GM12878 (cell line): Measurements from ENCODE around the gene CYP46A1. TPM values are rescaled to one million over a fixed set of nuclear protein-coding genes. Genes with fewer than 3 reads are reported as not detected.

Source experiments
- ATAC-seq: fragments of 200-7000 bp; cut with Tn5 transposase; 3 replicates; pipeline ENCODE4 v1.9.1; 2020; ENCODE audit warnings: mild to moderate bottlenecking, moderate library complexity
- BruUV-seq: library from RNA; stranded (reverse); fragments of 400-500 nt; replicated peaks from 2 replicates; lab custom pipeline; 2021; lab: Mats Ljungman, UMichigan
- CTCF ChIA-PET: fragments of 300-600 bp; sonication (Branson Sonifier 250); formaldehyde crosslinking; extraction: SDS; loops from one replicate; lab custom pipeline; 2021; ENCODE audit warnings: inconsistent platforms; lab: Yijun Ruan, JAX
- POLR2A ChIA-PET: fragments of 350-600 bp; formaldehyde crosslinking; extraction: SDS; loops from one replicate; lab custom pipeline; 2021; ENCODE audit warnings: inconsistent platforms; lab: Charles Lee
- RAD21 ChIA-PET: fragments of 300-600 bp; sonication (Branson Sonifier 250); formaldehyde crosslinking; loops from one replicate; lab custom pipeline; 2023; ENCODE audit warnings: antibody characterized with exemption; ENCODE audit not compliant: unreplicated experiment; lab: Charles Lee
- SMC1A ChIA-PET: fragments of 300-600 bp; sonication (Branson Sonifier 250); formaldehyde crosslinking; loops from one replicate; lab custom pipeline; 2023; ENCODE audit not compliant: unreplicated experiment, uncharacterized antibody; lab: Charles Lee
- DNase-seq: peaks from one replicate; pipeline ENCODE4 v3.0.0-alpha.2; 2011; ENCODE audit warnings: low read depth, low spot score
- FAIRE-seq: peaks from 3 replicates; lab custom pipeline; 2011; peaks lifted over from hg19 to GRCh38; lab: Jason Lieb, UNC
- H2AFZ ChIP-seq: 2 replicates; pipeline ENCODE4 v1.6.0; 2011; ENCODE audit warnings: low read depth, low read length, control low read depth; ENCODE audit not compliant: control insufficient read depth
- H3K27ac ChIP-seq: 2 replicates; pipeline ENCODE4 v1.5.1; 2011; ENCODE audit warnings: control low read depth; ENCODE audit not compliant: control insufficient read depth, insufficient read depth
- H3K27me3 ChIP-seq, 2 experiments: replicated peaks in 1 of 2; 2 replicates each; pipeline versions ENCODE4 v1.6.0 to v1.6.1; 2011; ENCODE audit warnings: low read length in 1 of 2; ENCODE audit not compliant: control insufficient read depth in 2 of 2, insufficient read depth in 2 of 2
- H3K36me3 ChIP-seq, 2 experiments: 2 replicates each; pipeline ENCODE4 v1.5.1; 2011; ENCODE audit warnings: low read length in 1 of 2; ENCODE audit not compliant: control insufficient read depth in 2 of 2, insufficient read depth in 2 of 2
- H3K4me1 ChIP-seq: 2 replicates; pipeline ENCODE4 v1.6.1; 2011; ENCODE audit warnings: mild to moderate bottlenecking, low read length, moderate library complexity, mixed read lengths; ENCODE audit not compliant: control insufficient read depth, insufficient read depth
- H3K4me2 ChIP-seq: 2 replicates; pipeline ENCODE4 v1.6.0; 2011; ENCODE audit warnings: control low read depth; ENCODE audit not compliant: control insufficient read depth, insufficient read depth
- H3K4me3 ChIP-seq: fragments of 200-600 bp; sonication (generic); 2 replicates; pipeline ENCODE4 v1.5.1; 2016
- H3K79me2 ChIP-seq: 2 replicates; pipeline ENCODE4 v1.6.0; 2011; ENCODE audit warnings: low read length; ENCODE audit not compliant: control insufficient read depth, insufficient read depth
- H3K9ac ChIP-seq: 2 replicates; pipeline ENCODE4 v1.8.0; 2011; ENCODE audit warnings: low read length, control low read depth, mixed read lengths; ENCODE audit not compliant: control insufficient read depth, insufficient read depth
- H3K9me3 ChIP-seq: replicated peaks from 3 replicates; pipeline ENCODE4 v1.5.1; 2011; ENCODE audit warnings: mild to moderate bottlenecking, low read length; ENCODE audit not compliant: control insufficient read depth, insufficient read depth
- H4K20me1 ChIP-seq: 2 replicates; pipeline ENCODE4 v1.6.0; 2011; ENCODE audit not compliant: control insufficient read depth, insufficient read depth
- CBX3 ChIP-seq: fragments of 200-600 bp; sonication (generic); IDR thresholded peaks from 2 replicates; pipeline ENCODE4 v1.6.1; 2016; ENCODE audit warnings: low read depth, borderline replicate concordance
- CBX5 ChIP-seq: sonication (generic); IDR thresholded peaks from 2 replicates; pipeline ENCODE4 v1.6.1; 2016; ENCODE audit warnings: low read depth, moderate library complexity, mild to moderate bottlenecking, inconsistent platforms
- CUX1 ChIP-seq: IDR thresholded peaks from 2 replicates; pipeline ENCODE4 v1.6.1; 2012; ENCODE audit warnings: improper control_type of control experiment, low read depth, low read length; ENCODE audit not compliant: insufficient replicate concordance
- EGR1 ChIP-seq, 2 experiments: IDR thresholded peaks; 1 replicate in 1 of 2; 2 replicates in 1 of 2; pipeline ENCODE4 v1.6.1; 2011 to 2012; ENCODE audit warnings: low read depth in 2 of 2, low read length in 2 of 2, borderline replicate concordance in 1 of 2, mild to moderate bottlenecking in 1 of 2, moderate library complexity in 1 of 2
- HDAC6 ChIP-seq: fragments of 200-600 bp; sonication (generic); IDR thresholded peaks from one replicate; pipeline ENCODE4 v1.8.0; 2017; ENCODE audit warnings: antibody characterized with exemption; ENCODE audit not compliant: unreplicated experiment
- MEF2A ChIP-seq: IDR thresholded peaks from 2 replicates; pipeline ENCODE4 v1.6.1; 2011; ENCODE audit warnings: low read depth, mild to moderate bottlenecking, low read length, moderate library complexity; ENCODE audit not compliant: insufficient read depth
- MXI1 ChIP-seq: fragments of 150-350 bp; IDR thresholded peaks from 2 replicates; pipeline ENCODE4 v1.6.1; 2011; ENCODE audit warnings: low read depth, mild to moderate bottlenecking, inconsistent platforms, low read length, improper control_type of control experiment
- NFYA ChIP-seq: IDR thresholded peaks from 2 replicates; pipeline ENCODE4 v1.6.1; 2011; ENCODE audit warnings: low read depth, mild to moderate bottlenecking, low read length, improper control_type of control experiment, borderline replicate concordance
- POLR2A ChIP-seq: IDR thresholded peaks from 2 replicates; pipeline ENCODE4 v1.6.1; 2011; ENCODE audit warnings: low read depth, mild to moderate bottlenecking, low read length
- POLR2AphosphoS5 ChIP-seq: IDR thresholded peaks from 2 replicates; pipeline ENCODE4 v1.6.1; 2011; ENCODE audit warnings: mild to moderate bottlenecking, low read length, inconsistent platforms
- SRF ChIP-seq, 2 experiments: IDR thresholded peaks; 2 replicates each; pipeline ENCODE4 v1.6.1; 2011; ENCODE audit warnings: low read depth in 2 of 2, low read length in 2 of 2, mild to moderate bottlenecking in 1 of 2, moderate library complexity in 1 of 2
- ZNF384 ChIP-seq: IDR thresholded peaks from 2 replicates; pipeline ENCODE4 v1.6.1; 2012; ENCODE audit warnings: low read depth, mild to moderate bottlenecking, low read length, improper control_type of control experiment, borderline replicate concordance
- ZSCAN29 ChIP-seq: fragments of 450-650 bp; IDR thresholded peaks from 2 replicates; pipeline ENCODE4 v1.6.1; 2017; ENCODE audit warnings: mild to moderate bottlenecking, moderate library complexity
- WGBS: methylation state at CpG from one replicate; pipeline ENCODE4 v1.1.6; 2016; ENCODE audit warnings: low lambda C conversion rate; ENCODE audit not compliant: insufficient replicate concordance, insufficient coverage; ENCODE audit errors: missing lambda C conversion rate; 5-methylcytosine and 5-hydroxymethylcytosine counted together
- in situ Hi-C: fragments of 300-500 bp; cut with MboI; formaldehyde crosslinking; loops from 9 replicates; pipeline ENCODE4 v1.14.3; 2018; ENCODE audit warnings: mixed read lengths
- intact Hi-C: fragments of 100-400 bp; cut with micrococcal nuclease; formaldehyde crosslinking; loops from one replicate; pipeline ENCODE4 v1.14.2; 2022; ENCODE audit not compliant: unreplicated experiment
- polyA plus RNA-seq, 11 experiments: library from polyadenylated mRNA; depleted of rRNA in 4 of 11; unstranded in 6 of 11; stranded (reverse) in 5 of 11; fragments of >200 nt; fragmentation: Nextera tagmentation in 4 of 11; fragmentation: Illumina TruSeq in 1 of 11; extraction: Ambion mirVana in 4 of 11; extraction: Trizol in 1 of 11; gene quantifications; 1 replicate in 1 of 11; 2 replicates in 10 of 11; pipeline versions ENCODE4 v1.2.1 to v1.2.3, GENCODE V29; 2011 to 2016; ENCODE audit warnings: inconsistent platforms in 2 of 11, missing spikeins in 2 of 11, low read depth in 1 of 11
- total RNA-seq, 4 experiments: library from RNA; depleted of rRNA in 3 of 4; stranded (reverse); fragments of >200 nt in 3 of 4; fragmentation: Illumina TruSeq in 1 of 4; extraction: Trizol in 1 of 4; gene quantifications; 2 replicates each; pipeline versions ENCODE4 v1.2.1 to v1.2.3, GENCODE V29; 2013 to 2021
- TF ChIP-seq, protein P1 (sequence below): IDR thresholded peaks from 2 replicates; pipeline ENCODE4 v1.6.1; 2012; ENCODE audit warnings: low read depth, low read length, improper control_type of control experiment
- TF ChIP-seq, protein P2 (sequence below): IDR thresholded peaks from 2 replicates; pipeline ENCODE4 v1.6.1; 2012; ENCODE audit warnings: low read depth, low read length, improper control_type of control experiment

CYP46A1 gene
- total and polyA plus RNA-seq, 10 of the 15 experiments (the other 5 are each of a cell fraction or from before 2014, with no cell fraction given): 0.04 to 0.11 TPM; not detected in 8

DNA sequence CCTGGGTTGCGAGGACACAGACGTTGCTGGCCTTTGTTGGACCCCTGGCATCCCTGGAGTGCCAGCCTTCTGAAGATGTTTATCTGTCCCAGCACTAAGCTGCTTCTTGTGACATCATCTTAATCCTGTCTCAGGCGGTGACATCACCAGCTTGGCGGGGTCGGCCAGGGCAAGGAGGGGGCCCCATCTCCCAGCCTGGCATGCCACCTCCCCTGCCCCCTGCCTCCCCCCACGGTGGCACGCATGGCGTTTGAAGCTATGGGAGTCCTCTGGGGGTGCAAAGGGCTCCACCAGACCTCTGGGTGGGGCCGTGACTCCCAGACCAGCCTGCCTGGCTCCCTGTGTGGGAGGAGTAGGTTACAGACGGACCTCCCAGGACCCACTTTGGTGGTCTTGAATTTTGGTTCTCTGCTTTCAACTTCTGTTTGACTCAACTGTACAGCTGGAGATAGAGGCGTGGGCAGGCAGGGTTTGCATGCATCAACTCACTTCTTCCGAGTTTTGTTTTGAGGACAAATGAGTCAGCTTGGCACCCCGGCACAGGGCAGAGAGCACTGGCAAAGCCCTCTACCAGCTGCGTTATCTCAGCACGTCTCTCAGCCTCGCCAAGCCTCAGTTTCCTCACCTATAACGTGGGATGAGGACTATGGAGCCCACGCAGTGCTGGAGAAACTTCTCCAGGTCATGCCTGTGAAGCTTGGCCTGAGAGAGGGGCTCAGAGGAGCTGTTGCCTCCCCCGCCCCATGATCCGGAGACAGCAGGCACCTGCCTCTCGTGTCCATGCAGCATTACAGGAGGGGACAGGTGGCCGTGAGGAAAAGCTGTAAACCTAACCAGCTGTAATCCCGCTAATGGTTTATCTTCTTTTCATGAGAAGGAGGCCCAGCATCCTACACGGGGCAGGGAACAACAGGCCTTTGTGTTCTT lies 70.3 kb downstream of the CYP46A1 start (continued):
- TF ChIP-seq EGR1 (IDR thresholded peaks at IDR 0.05; ENCODE audit: borderline replicate concordance in 1 of 2, low read depth in 2 of 2, low read length in 2 of 2) (no peak), HDAC6 (no peak), POLR2A (no peak), NFYA (no peak), ZSCAN29 (no peak), MEF2A (no peak)
- TF ChIP-seq, protein P1, sequence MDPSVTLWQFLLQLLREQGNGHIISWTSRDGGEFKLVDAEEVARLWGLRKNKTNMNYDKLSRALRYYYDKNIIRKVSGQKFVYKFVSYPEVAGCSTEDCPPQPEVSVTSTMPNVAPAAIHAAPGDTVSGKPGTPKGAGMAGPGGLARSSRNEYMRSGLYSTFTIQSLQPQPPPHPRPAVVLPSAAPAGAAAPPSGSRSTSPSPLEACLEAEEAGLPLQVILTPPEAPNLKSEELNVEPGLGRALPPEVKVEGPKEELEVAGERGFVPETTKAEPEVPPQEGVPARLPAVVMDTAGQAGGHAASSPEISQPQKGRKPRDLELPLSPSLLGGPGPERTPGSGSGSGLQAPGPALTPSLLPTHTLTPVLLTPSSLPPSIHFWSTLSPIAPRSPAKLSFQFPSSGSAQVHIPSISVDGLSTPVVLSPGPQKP: no peak

DNA sequence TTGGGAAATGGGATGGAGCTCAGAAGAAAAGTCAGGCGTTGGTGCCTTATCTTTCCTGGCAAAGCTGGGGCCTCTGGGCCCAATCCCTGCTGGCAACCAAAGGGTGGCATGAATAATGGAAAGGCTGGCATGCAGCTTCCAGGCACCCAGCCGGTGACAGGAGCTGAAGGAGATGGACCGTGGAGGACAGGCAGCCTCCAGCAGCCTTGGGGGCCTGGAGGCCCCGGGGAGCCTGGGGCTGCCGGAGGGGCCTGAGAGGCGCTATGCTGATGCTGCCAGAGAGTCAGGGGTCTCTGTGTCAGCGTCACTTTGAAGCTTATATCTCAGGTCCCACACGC lies 70.9 kb downstream of the CYP46A1 start:
- ATAC-seq (no peak), FAIRE-seq (no peak), DNase-seq (no peak)
- ChIA-PET POLR2A (no interaction called here), RAD21 (no interaction called here), CTCF (interaction anchor here (0.8 kb wide), 1 partner anchor 144 kb away, joined by 3 read pairs; no protein-coding TSS in a partner anchor), SMC1A (no interaction called here)
- H3K9ac ChIP-seq: no peak overlapping the region
- 22% methylated on average over 7 of the region's 8 CpGs for WGBS
- H3K27ac ChIP-seq: no peak overlapping the region
- no peaks in the 10 kb centered on the region for H3K36me3 ChIP-seq
- no peaks in the 10 kb centered on the region for H4K20me1 ChIP-seq
- H3K4me2 ChIP-seq: no peak overlapping the region
- H3K4me1 ChIP-seq: peaks cover 6% of the 10 kb centered on the region
- intact Hi-C loops (no loop called here), in situ Hi-C loops (no loop called here)
- no peak overlapping the region for H3K4me3 ChIP-seq
- TF ChIP-seq ZNF384 (no peak), CUX1 (no peak), MXI1 (no peak), CBX5 (no peak), POLR2AphosphoS5 (no peak), SRF (IDR thresholded peaks at IDR 0.05; ENCODE audit: low read depth in 2 of 2, low read length in 2 of 2) (no peak), CBX3 (no peak)
- TF ChIP-seq, protein P2, sequence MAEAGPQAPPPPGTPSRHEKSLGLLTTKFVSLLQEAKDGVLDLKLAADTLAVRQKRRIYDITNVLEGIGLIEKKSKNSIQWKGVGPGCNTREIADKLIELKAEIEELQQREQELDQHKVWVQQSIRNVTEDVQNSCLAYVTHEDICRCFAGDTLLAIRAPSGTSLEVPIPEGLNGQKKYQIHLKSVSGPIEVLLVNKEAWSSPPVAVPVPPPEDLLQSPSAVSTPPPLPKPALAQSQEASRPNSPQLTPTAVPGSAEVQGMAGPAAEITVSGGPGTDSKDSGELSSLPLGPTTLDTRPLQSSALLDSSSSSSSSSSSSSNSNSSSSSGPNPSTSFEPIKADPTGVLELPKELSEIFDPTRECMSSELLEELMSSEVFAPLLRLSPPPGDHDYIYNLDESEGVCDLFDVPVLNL: no peak
- peaks cover 2 to 4% of the 10 kb centered on the region in 2 experiments; a peak in 2 of 4 replicates for H3K27me3 ChIP-seq
- no TSS peak for BruUV-seq
- H3K9me3 ChIP-seq: no peaks in the 10 kb centered on the region
- H3K79me2 ChIP-seq: no peaks in the 10 kb centered on the region
- no peak overlapping the region for H2AFZ ChIP-seq
